Measurements from ENCODE around the gene ZNF750.

DNA sequence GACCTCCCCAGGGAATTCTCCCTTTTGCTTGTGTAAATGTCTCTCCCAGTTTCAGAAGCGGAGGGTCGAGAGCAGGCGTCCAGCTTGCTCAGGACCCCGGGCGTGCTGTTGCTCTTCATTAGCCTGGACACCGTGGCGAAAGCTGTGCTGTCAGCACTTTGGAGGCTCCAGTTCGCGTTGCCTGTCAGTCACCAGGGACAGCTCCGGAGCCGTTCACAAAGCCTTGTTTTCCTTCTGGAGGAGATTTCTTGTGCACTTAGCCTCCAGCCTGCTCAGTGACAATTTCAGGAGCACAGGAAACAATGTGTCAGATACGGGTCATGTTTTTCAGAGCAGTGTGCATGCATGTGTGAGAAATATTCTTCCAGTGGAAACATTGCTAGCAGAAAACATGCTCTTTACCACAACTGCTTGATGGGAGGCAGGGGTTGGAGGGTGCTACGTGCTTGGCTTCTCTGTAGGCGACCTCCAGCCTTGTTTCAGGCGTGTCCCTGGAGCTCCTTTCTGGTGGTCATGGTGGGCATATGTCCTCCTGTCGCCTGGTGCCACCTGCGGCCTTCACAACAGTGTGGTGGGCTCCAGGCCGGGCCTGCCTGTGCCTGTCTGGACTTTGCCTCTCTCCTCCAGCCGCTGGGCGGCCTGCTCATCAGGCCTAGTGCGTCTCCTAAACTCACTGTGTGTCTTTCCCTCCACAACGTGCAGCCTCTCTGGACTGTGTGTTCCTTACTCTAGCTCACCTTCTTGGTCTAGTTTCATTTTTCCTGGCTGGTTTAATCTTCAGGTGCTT, 29.0 kb downstream of the ZNF750 start:
- TF ChIP-seq, protein P1, sequence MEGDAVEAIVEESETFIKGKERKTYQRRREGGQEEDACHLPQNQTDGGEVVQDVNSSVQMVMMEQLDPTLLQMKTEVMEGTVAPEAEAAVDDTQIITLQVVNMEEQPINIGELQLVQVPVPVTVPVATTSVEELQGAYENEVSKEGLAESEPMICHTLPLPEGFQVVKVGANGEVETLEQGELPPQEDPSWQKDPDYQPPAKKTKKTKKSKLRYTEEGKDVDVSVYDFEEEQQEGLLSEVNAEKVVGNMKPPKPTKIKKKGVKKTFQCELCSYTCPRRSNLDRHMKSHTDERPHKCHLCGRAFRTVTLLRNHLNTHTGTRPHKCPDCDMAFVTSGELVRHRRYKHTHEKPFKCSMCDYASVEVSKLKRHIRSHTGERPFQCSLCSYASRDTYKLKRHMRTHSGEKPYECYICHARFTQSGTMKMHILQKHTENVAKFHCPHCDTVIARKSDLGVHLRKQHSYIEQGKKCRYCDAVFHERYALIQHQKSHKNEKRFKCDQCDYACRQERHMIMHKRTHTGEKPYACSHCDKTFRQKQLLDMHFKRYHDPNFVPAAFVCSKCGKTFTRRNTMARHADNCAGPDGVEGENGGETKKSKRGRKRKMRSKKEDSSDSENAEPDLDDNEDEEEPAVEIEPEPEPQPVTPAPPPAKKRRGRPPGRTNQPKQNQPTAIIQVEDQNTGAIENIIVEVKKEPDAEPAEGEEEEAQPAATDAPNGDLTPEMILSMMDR (IDR thresholded peaks at IDR 0.05; ENCODE audit: low read length), result no peak
- TF ChIP-seq EZH2phosphoT487 (IDR thresholded peaks at IDR 0.05; ENCODE audit: low read length), result no peak

Data from MM.1S (cell line).